ENCODE measurements around the gene AP1B1.

DNA sequence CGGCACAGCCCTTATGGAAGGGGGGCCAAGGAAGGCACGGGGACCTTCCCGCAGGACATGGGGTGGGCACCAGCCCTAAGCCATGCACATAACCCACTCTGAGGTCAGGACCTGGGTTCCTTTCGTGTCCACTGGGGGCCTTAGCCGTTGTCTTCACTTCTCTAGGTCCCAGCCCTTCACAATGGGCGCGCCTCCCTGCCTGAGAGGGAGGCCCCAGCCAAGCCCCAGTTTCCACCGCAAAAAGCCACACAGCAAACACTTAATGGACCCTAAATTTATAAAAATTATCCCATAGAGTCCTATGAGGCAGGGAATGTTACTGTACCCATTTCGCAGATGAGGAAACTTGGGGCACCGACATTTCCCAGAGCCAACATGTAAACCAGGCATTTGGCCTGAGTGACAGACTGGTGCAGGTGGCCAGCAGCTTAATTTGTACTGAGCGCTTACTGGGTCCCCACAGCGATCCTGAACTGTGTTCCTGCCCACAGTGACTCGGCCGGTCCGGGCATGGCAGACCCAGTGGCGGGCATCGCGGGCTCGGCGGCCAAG, 80.7 kb downstream of the AP1B1 start:
- TF ChIP-seq, protein P1, sequence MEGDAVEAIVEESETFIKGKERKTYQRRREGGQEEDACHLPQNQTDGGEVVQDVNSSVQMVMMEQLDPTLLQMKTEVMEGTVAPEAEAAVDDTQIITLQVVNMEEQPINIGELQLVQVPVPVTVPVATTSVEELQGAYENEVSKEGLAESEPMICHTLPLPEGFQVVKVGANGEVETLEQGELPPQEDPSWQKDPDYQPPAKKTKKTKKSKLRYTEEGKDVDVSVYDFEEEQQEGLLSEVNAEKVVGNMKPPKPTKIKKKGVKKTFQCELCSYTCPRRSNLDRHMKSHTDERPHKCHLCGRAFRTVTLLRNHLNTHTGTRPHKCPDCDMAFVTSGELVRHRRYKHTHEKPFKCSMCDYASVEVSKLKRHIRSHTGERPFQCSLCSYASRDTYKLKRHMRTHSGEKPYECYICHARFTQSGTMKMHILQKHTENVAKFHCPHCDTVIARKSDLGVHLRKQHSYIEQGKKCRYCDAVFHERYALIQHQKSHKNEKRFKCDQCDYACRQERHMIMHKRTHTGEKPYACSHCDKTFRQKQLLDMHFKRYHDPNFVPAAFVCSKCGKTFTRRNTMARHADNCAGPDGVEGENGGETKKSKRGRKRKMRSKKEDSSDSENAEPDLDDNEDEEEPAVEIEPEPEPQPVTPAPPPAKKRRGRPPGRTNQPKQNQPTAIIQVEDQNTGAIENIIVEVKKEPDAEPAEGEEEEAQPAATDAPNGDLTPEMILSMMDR (conservative IDR thresholded peaks at IDR 0.05; ENCODE audit: low read depth, low read length): no peak
- TF ChIP-seq POLR2A (IDR thresholded peaks at IDR 0.05; ENCODE audit: low read depth, low read length) (no peak), RAD21 (IDR thresholded peaks at IDR 0.05; ENCODE audit: low read length) (no peak), NFE2L2 (IDR thresholded peaks at IDR 0.05; ENCODE audit: low read depth, low read length) (no peak), MAFK (IDR thresholded peaks at IDR 0.05; ENCODE audit: low read depth, low read length) (no peak), RFX5 (IDR thresholded peaks at IDR 0.05; ENCODE audit: low read depth, low read length) (no peak), CEBPB (IDR thresholded peaks at IDR 0.05; ENCODE audit: low read depth, low read length) (no peak)

Data from IMR-90 (cell line).